ENCODE measurements around the gene CDO1.

The CDO1 gene

GRCh38 chr5:115816226-115817081, at the start of gene CDO1:
Gene CDO1 (minus strand): TSS chr5:115816659. CDS start chr5:115816397, 262 bp downstream.
- DNase-seq, result no peak

- DNase-seq, result no peak
Measured at GRCh38 chr5:115859378-115859777, 42.9 kb upstream of the CDO1 start.

- DNase-seq, result no peak
Measured at GRCh38 chr5:115858396-115858795, 41.9 kb upstream of the CDO1 start.

- DNase-seq, result no peak
Measured at GRCh38 chr5:115857626-115858349, 41.3 kb upstream of the CDO1 start.

GRCh38 chr5:115857057-115857479, 40.6 kb upstream of the CDO1 start:
- DNase-seq, result no peak

GRCh38 chr5:115855959-115856358, 39.5 kb upstream of the CDO1 start:
- no peak for DNase-seq

- DNase-seq, result no peak
Measured at GRCh38 chr5:115854139-115854538, 37.7 kb upstream of the CDO1 start.

- no peak for DNase-seq
Measured at GRCh38 chr5:115850744-115851416, 34.4 kb upstream of the CDO1 start.

- no peak for DNase-seq
Measured at GRCh38 chr5:115849258-115849798, 32.9 kb upstream of the CDO1 start.

GRCh38 chr5:115847290-115847689, 30.8 kb upstream of the CDO1 start:
- DNase-seq, result no peak

GRCh38 chr5:115844321-115844817, 27.9 kb upstream of the CDO1 start:
- no peak for DNase-seq

GRCh38 chr5:115843444-115844130, 27.1 kb upstream of the CDO1 start:
- DNase-seq, result no peak

GRCh38 chr5:115842952-115843351, 26.5 kb upstream of the CDO1 start:
- DNase-seq, result no peak

- DNase-seq, result no peak
Measured at GRCh38 chr5:115842089-115842935, 25.9 kb upstream of the CDO1 start.

- DNase-seq, result peak; percentile 40
Measured at GRCh38 chr5:115841382-115842088, 25.1 kb upstream of the CDO1 start, which contains the start of the genes AP3S1 and ATG12. Gene AP3S1 (plus strand): TSS chr5:115841935. CDS start chr5:115842038, 103 bp downstream. Gene ATG12 (minus strand): TSS chr5:115841565. CDS start chr5:115841552, 13 bp downstream.

- DNase-seq, result no peak
Measured at GRCh38 chr5:115840873-115841272, 24.4 kb upstream of the CDO1 start.

- no peak for DNase-seq
Measured at GRCh38 chr5:115838885-115839518, 22.5 kb upstream of the CDO1 start.

GRCh38 chr5:115835481-115835880, 19.0 kb upstream of the CDO1 start:
- no peak for DNase-seq

GRCh38 chr5:115831163-115831768, 14.8 kb upstream of the CDO1 start:
- no peak for DNase-seq

GRCh38 chr5:115829913-115830312, 13.5 kb upstream of the CDO1 start:
- no peak for DNase-seq

Data from NCI-H2081 treated with DMSO at 0.1 percent for 48 hours (cell line).